GM19455 (cell line): ENCODE data around the gene P2RX2.
"Not testable (repeated sequence)": the region's sequence is repeated elsewhere in the genome, so short reads cannot be mapped to it uniquely, and the experiment has no call there.

Experiments
- ATAC-seq: cut with Tn5 transposase; IDR thresholded peaks from one replicate; pipeline ENCODE4 v1.9.1; 2021; ENCODE audit not compliant: unreplicated experiment

P2RX2 gene

GRCh38 chr12:132583411-132583710 is 35.2 kb upstream of the P2RX2 start:
- no peak for ATAC-seq

- ATAC-seq: no peak
These were observed 34.8 kb upstream of the P2RX2 start for GRCh38 chr12:132583736-132584135.

- ATAC-seq: no peak
These were observed 34.1 kb upstream of the P2RX2 start for GRCh38 chr12:132584429-132584828.

GRCh38 chr12:132585177-132585576 is 33.4 kb upstream of the P2RX2 start:
- no peak for ATAC-seq

GRCh38 chr12:132586929-132587328 is 31.6 kb upstream of the P2RX2 start:
- no peak for ATAC-seq

- ATAC-seq: no peak
These were observed 30.8 kb upstream of the P2RX2 start for GRCh38 chr12:132587781-132588180.

GRCh38 chr12:132588319-132588718 is 30.3 kb upstream of the P2RX2 start:
- no peak for ATAC-seq

- no peak for ATAC-seq
These were observed 29.5 kb upstream of the P2RX2 start for GRCh38 chr12:132588821-132589669.

GRCh38 chr12:132591107-132591935 is 27.3 kb upstream of the P2RX2 start:
- ATAC-seq: no peak

GRCh38 chr12:132592282-132592970 is 26.1 kb upstream of the P2RX2 start:
- no peak for ATAC-seq

- no peak for ATAC-seq
These were observed 25.5 kb upstream of the P2RX2 start for GRCh38 chr12:132593071-132593470.

- ATAC-seq: no peak
These were observed 25.1 kb upstream of the P2RX2 start for GRCh38 chr12:132593521-132593920.

- ATAC-seq: no peak
These were observed 24.6 kb upstream of the P2RX2 start for GRCh38 chr12:132593938-132594358.

- no peak for ATAC-seq
These were observed 23.4 kb upstream of the P2RX2 start for GRCh38 chr12:132595183-132595582.

- ATAC-seq: no peak
These were observed 22.6 kb upstream of the P2RX2 start for GRCh38 chr12:132596016-132596415.

- no peak for ATAC-seq
These were observed 21.0 kb upstream of the P2RX2 start for GRCh38 chr12:132597333-132598316.

GRCh38 chr12:132599502-132599901 is 19.1 kb upstream of the P2RX2 start:
- not testable (repeated sequence) for ATAC-seq

- no peak for ATAC-seq
These were observed 18.2 kb upstream of the P2RX2 start for GRCh38 chr12:132600048-132601032.

GRCh38 chr12:132601171-132601883 is 17.2 kb upstream of the P2RX2 start:
- no peak for ATAC-seq
